ENCODE measurements around the gene LGR6. TPM values are rescaled to one million over a fixed set of nuclear protein-coding genes. Genes with fewer than 3 reads are reported as not detected.

LGR6 gene
- total RNA-seq, 1 experiment from 2014 or later, result 0.26 TPM

- intact Hi-C loops (cut with micrococcal nuclease), result no loop called here
Measured at GRCh38 chr1:202316186-202316585, 122.6 kb downstream of the LGR6 start.

GRCh38 chr1:202317941-202318925 is 124.6 kb downstream of the LGR6 start:
- BruUV-seq (replicated peaks), result no TSS peak
- CTCF ChIA-PET, result no interaction called here

More at GRCh38 chr1:202316186-202316585, 122.6 kb downstream of the LGR6 start:
- no peaks in the 10 kb centered on the region for H3K36me3 ChIP-seq (ENCODE audit: low read depth, low read length)
- H4K20me1 ChIP-seq (ENCODE audit: low read length), result no peaks in the 10 kb centered on the region
- POLR2A ChIA-PET (ENCODE audit: unreplicated experiment), result no interaction called here
- no peaks in the 10 kb centered on the region for H3K4me1 ChIP-seq (ENCODE audit: insufficient read depth, low read length)
- ATAC-seq (no peak), DNase-seq (no peak)
- no peaks in the 10 kb centered on the region for H3K9me2 ChIP-seq (replicated peaks; ENCODE audit: low read length)
- no peaks in the 10 kb centered on the region for H3F3A ChIP-seq (ENCODE audit: low read length, unreplicated experiment)
- no peaks in the 10 kb centered on the region for H3K27me3 ChIP-seq (ENCODE audit: low read length)
- no peak overlapping the region for H3K4me3 ChIP-seq (ENCODE audit: low read length)
- CTCF ChIA-PET, result no interaction called here
- H3K9me3 ChIP-seq (ENCODE audit: low read length), result no peaks in the 10 kb centered on the region
- no TSS peak for BruUV-seq (replicated peaks)
- TF ChIP-seq CTCF (conservative IDR thresholded peaks at IDR 0.05; ENCODE audit: low read depth, low read length), result no peak
- TF ChIP-seq EZH2 (IDR thresholded peaks at IDR 0.05; ENCODE audit: low read length, unreplicated experiment), result no peak
- TF ChIP-seq EZH2phosphoT487 (IDR thresholded peaks at IDR 0.05; ENCODE audit: borderline replicate concordance, low read length), result no peak
- no peak overlapping the region for H3K27ac ChIP-seq (ENCODE audit: low read length)
- no peak overlapping the region for H3K9ac ChIP-seq (ENCODE audit: low read length)
- H2AFZ ChIP-seq (ENCODE audit: low read length), result no peak overlapping the region
- no peak overlapping the region for H3K4me2 ChIP-seq (ENCODE audit: low read length)
- no peaks in the 10 kb centered on the region for H3K79me2 ChIP-seq (ENCODE audit: low read length)

More at GRCh38 chr1:202317941-202318925, 124.6 kb downstream of the LGR6 start:
- POLR2A ChIA-PET (ENCODE audit: unreplicated experiment), result no interaction called here
- H3F3A ChIP-seq (ENCODE audit: low read length, unreplicated experiment), result no peaks in the 10 kb centered on the region
- no peak overlapping the region for H2AFZ ChIP-seq (ENCODE audit: low read length)
- no peaks in the 10 kb centered on the region for H3K27me3 ChIP-seq (ENCODE audit: low read length)
- no peak overlapping the region for H3K27ac ChIP-seq (ENCODE audit: low read length)
- TF ChIP-seq CTCF (conservative IDR thresholded peaks at IDR 0.05; ENCODE audit: low read depth, low read length), result no peak
- TF ChIP-seq EZH2 (IDR thresholded peaks at IDR 0.05; ENCODE audit: low read length, unreplicated experiment), result no peak
- no peak for TF ChIP-seq EZH2phosphoT487 (IDR thresholded peaks at IDR 0.05; ENCODE audit: borderline replicate concordance, low read length)
- ATAC-seq (no peak), DNase-seq (no peak)
- no peaks in the 10 kb centered on the region for H3K4me1 ChIP-seq (ENCODE audit: insufficient read depth, low read length)
- H4K20me1 ChIP-seq (ENCODE audit: low read length), result no peaks in the 10 kb centered on the region
- H3K9ac ChIP-seq (ENCODE audit: low read length), result no peak overlapping the region
- no peaks in the 10 kb centered on the region for H3K79me2 ChIP-seq (ENCODE audit: low read length)
- no peak overlapping the region for H3K4me3 ChIP-seq (ENCODE audit: low read length)
- no peak overlapping the region for H3K4me2 ChIP-seq (ENCODE audit: low read length)
- H3K36me3 ChIP-seq (ENCODE audit: low read depth, low read length), result no peaks in the 10 kb centered on the region
- intact Hi-C loops (cut with micrococcal nuclease), result no loop called here
- H3K9me2 ChIP-seq (replicated peaks; ENCODE audit: low read length), result no peaks in the 10 kb centered on the region
- no peaks in the 10 kb centered on the region for H3K9me3 ChIP-seq (ENCODE audit: low read length)

All from PC-3 (cell line).